HG03045 (cell line): ENCODE measurements around the gene CD5L.

Experiments
- ATAC-seq: cut with Tn5 transposase; IDR thresholded peaks from one replicate; pipeline ENCODE4 v1.9.1; 2021; ENCODE audit warnings: mild to moderate bottlenecking, moderate library complexity; ENCODE audit not compliant: unreplicated experiment

CD5L gene

GRCh38 chr1:157841708-157842107 lies at the start of gene CD5L:
TSS of gene CD5L (minus strand) at chr1:157841808. CDS start at chr1:157841701, 107 bp downstream.
- ATAC-seq: no peak

DNA sequence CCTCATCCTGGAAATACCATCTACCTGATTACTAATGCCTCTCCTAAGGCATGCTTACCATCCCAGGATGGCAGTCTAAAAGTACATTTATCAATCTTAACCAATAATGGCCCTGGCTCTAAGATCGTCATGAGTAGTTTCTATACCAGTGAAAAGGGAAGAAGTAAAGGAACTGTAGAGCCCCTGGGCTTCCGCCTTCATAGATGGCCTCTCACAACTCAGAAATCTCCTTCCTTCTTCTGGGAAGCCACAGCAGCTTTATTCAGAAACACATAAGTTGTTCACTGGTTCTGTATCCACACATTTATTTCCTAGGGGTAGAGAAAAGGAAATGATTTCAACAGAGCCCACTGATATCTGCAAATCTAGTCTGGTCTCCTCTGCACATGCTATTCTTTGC lies 41.0 kb upstream of the CD5L start:
- ATAC-seq: no peak

GRCh38 chr1:157880621-157881020 lies 39.0 kb upstream of the CD5L start:
- ATAC-seq: no peak

DNA sequence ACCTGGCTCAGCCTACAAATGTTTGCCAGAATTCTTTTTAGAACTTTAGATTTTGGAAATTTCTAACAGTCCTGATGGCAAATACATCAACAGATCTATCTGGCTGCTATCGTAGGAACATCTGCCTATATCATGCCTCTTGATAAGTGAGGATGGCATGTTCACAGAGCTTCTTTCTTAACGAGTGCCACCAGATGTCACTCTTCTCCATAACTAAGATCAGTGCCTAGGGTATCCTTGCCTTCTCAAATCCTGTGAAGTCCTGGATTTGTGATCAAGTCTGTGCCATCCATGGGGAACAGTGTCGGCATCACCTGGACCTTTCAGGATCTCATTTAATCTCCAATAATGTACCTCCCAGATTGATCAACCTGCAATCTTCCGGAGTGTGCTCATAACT lies 36.5 kb upstream of the CD5L start:
- ATAC-seq: no peak

- no peak for ATAC-seq
These were observed 28.9 kb upstream of the CD5L start for GRCh38 chr1:157870490-157870889.

DNA sequence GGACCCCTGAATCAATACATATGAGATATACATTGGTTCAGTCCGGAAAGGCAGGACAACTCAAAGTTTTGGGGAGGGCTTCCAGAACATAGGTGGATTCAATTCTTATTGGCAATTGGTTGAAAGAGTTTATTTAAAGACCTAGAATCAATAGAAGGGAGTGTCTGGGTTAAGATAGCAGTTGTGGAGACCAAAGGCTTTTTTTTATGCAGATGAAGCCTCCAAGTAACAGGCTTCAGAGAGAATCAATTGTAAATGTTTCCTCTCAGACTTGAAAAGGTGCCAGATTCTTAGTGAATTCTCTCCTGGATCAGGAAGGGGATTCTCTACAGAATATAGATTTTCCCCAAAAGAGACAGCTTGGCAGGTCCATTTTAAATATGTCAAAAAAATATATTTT lies 27.0 kb upstream of the CD5L start:
- ATAC-seq: no peak

- no peak for ATAC-seq
These were observed 20.8 kb upstream of the CD5L start for GRCh38 chr1:157862114-157863070.

DNA sequence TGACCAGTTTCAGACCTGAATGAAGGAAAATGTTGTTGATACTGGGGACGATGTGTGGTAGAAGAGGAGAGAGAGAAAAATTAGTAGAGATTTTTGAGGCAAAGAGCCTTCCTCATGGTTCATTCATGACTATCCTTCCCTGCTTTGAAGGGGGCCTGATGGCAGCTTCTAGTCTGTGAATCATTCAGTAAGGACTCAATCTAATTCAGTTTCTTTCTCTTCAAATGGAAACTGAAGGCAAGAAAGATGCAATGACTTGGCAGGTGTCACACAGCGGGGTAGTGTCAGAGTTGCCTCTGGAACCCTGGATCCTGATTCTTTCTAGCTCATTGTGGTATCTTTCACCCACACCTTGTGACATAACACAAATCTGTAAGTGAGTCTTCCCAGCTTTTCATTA lies 14.9 kb upstream of the CD5L start:
- ATAC-seq: no peak

DNA sequence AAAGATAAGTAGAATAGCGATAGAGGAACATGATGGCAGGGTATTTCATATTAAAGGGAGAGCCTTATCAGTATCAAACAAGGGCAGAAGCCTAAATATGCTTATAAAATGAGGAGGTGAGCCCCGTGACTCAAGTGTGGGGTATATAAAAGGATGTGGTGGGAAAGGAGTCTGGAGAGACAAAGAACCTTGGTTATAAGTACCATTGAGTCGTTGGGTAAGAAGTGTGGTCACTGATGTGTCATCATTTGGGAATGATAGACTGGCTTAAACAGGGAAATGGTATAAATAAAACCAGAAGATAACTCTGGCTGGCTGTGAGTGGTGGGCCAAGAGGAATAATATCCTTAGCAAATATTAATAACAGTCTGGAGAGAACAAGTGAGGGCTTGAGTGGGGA lies 10.9 kb upstream of the CD5L start:
- no peak for ATAC-seq

GRCh38 chr1:157849229-157849875 lies 7.7 kb upstream of the CD5L start:
- peak; percentile 81 for ATAC-seq

- no peak for ATAC-seq
These were observed 2.7 kb upstream of the CD5L start for GRCh38 chr1:157844089-157844830.

DNA sequence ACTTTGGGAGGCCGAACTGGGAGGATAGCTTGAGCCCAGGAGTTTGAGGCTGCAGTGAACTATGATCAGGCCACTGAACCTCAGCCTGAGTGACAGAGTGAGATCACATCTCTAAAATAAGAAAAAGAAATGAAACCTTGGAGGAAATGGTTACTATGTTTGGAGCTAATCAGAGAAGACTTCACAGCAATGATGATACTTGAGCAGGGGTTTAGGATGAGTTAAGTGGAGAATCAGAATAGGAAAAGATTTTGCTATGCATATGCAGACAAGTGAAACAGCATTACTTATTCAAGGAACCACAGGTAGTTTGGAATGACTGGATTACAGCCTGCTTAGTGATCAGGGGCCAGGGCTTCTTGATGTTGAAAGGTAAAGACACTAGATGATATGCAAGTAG lies 1.3 kb upstream of the CD5L start:
- no peak for ATAC-seq

DNA sequence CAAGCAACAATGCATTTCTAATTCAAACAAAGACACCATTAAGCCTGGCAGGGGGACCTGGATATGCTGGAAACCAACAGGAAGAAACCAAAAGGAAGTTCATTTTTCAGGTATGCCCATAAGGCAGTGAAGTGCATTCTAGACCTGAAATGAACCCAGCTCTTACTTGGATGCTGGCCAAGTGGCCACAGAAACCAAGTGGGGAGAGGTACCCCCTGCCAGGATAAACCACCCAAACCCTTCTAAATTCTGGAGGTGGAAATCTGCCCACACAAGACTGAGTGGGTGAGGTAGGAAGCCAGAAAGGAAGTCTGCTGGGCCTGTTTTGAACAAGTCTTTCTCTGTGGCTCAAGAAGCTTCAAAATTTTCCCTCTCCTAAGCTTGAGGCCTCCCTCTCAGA lies 2.6 kb downstream of the CD5L start:
- ATAC-seq: no peak

GRCh38 chr1:157834430-157834829 lies 7.2 kb downstream of the CD5L start:
- ATAC-seq: no peak

GRCh38 chr1:157833145-157833544 lies 8.5 kb downstream of the CD5L start:
- no peak for ATAC-seq

DNA sequence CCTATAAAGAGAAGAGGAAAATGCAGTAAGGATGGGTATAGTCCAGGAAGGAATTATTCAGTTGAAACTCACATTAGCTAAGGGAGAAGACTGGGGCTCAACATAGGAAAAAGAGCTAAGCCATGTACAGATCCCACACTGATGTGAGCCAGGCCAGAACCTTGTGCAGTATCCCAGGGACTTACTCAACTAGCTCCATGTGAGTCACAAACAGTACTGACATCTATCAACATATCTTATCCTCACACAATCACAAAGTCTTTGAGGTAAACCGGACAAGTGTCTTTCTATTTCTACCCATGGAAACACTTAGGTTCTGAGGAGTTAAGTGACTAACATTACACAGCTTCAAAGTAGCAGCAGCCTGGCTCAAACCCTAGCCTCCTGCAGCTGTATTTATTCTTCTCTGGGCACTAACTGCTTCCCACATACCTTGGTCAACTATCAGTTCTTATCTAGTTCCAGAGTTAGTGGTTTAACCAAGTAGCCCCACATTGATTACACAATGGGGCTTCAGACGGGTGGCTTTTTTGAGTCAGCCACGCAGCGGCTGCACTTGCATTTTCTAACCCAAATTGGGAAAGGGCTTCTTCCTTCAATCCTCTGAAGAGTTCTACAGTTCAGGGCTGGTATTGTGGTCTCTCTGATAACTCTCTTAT lies 9.5 kb downstream of the CD5L start:
- ATAC-seq: no peak

GRCh38 chr1:157830887-157831286 lies 10.7 kb downstream of the CD5L start:
- no peak for ATAC-seq

GRCh38 chr1:157829711-157830110 lies 11.9 kb downstream of the CD5L start:
- no peak for ATAC-seq

GRCh38 chr1:157829210-157829609 lies 12.4 kb downstream of the CD5L start:
- no peak for ATAC-seq

DNA sequence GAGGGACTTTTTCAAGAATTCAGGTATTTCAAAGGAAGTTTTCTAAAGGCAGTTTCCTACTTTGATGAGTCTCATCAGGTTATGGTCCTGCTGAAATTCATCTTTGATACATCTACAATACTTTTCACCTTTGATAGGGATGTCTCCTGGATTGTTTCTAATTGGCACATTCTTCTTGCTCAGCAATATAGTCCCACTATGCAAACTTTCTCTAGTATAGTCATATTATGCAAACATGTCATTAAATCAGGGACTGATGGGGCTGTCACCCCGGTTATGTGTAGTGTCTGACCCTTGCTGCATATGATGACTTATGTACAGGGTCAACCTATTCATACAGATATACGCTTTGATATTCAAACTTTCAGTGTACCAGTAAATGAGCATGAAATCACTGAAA lies 21.3 kb downstream of the CD5L start:
- ATAC-seq: no peak

DNA sequence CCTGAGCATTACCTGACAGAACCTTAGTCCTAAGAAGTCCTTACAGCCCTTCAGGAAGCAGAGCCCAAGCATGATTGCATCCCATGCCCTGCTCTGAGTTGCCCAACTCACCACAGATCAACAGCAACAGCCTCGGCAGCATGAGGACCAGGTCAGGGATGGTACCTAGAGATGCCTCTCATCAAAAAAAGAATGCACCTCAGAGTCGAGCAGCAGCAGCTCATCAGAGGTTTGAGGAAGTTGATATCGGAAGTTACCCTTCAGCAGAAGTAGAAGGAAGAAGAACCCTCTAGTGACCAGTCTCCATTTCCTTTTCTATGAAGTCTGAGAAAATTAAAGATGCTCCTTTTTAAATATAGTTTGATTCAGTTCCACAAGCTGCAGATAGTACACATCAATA lies 21.7 kb downstream of the CD5L start, which contains the start of gene FCRL1:
Gene FCRL1, minus strand, starts transcription at position 225 of the 400 bp plus-strand sequence. Its CDS starts 83 bp downstream, at position 142.
- no peak for ATAC-seq
